K562 (cell line): ENCODE measurements around the gene PRM2. TPM values are rescaled to one million over a fixed set of nuclear protein-coding genes. Genes with fewer than 3 reads are reported as not detected.

ENCODE experiments used
- ATAC-seq: fragments of 200-7000 bp; cut with Tn5 transposase; 3 replicates; pipeline ENCODE4 v1.9.1; 2020; ENCODE audit warnings: moderate library complexity
- BruUV-seq: library from RNA; stranded (reverse); fragments of 400-500 nt; replicated peaks from 2 replicates; lab custom pipeline; 2021; lab: Mats Ljungman, UMichigan
- CTCF ChIA-PET: fragments of 300-600 bp; formaldehyde crosslinking; extraction: SDS; loops from one replicate; lab custom pipeline; 2021; ENCODE audit warnings: low intra/inter-chr PET ratio; lab: Yijun Ruan, JAX
- POLR2A ChIA-PET: fragments of 300-600, 350-650 bp; sonication (Branson Sonifier 250); formaldehyde crosslinking; extraction: SDS; loops from one replicate; lab custom pipeline; 2021; ENCODE audit warnings: antibody characterized with exemption, inconsistent platforms; lab: Yijun Ruan, JAX
- DNase-seq, 4 experiments: peaks; one replicate each; pipeline versions ENCODE4 v3.0.0 to v3.0.0-alpha.2; 2011 to 2018; ENCODE audit warnings: low spot score in 3 of 4, mixed read lengths in 3 of 4; ENCODE audit errors: extremely low read depth in 1 of 4
- FAIRE-seq: peaks from 2 replicates; lab custom pipeline; 2011; peaks lifted over from hg19 to GRCh38; lab: Jason Lieb, UNC
- H2AFZ ChIP-seq: 2 replicates; pipeline ENCODE4 v1.6.0; 2011; ENCODE audit warnings: low read depth, low read length, control low read depth, inconsistent platforms
- H3K27ac ChIP-seq: fragments of 200-600 bp; 3 replicates; pipeline ENCODE4 v1.8.0; 2011; ENCODE audit warnings: low read depth, mild to moderate bottlenecking, control low read depth, inconsistent platforms, low read length, moderate library complexity, mixed read lengths; ENCODE audit errors: extremely low read depth
- H3K27me3 ChIP-seq, 2 experiments: fragments of 300-600 bp in 1 of 2; 2 replicates in 1 of 2; 3 replicates in 1 of 2; pipeline versions ENCODE4 v1.6.0 to v1.8.0; 2011; ENCODE audit warnings: inconsistent platforms in 2 of 2, low read length in 2 of 2, mild to moderate bottlenecking in 1 of 2, mixed read lengths in 1 of 2, moderate library complexity in 1 of 2; ENCODE audit not compliant: control insufficient read depth in 2 of 2, insufficient read depth in 2 of 2
- H3K36me3 ChIP-seq: fragments of 300-600 bp; 3 replicates; pipeline ENCODE4 v1.8.0; 2011; ENCODE audit warnings: mild to moderate bottlenecking, low read length, inconsistent platforms; ENCODE audit not compliant: control insufficient read depth, insufficient read depth
- H3K4me1 ChIP-seq, 2 experiments: fragments of 200-600 bp in 1 of 2; replicated peaks in 1 of 2; 2 replicates in 1 of 2; 3 replicates in 1 of 2; pipeline versions ENCODE4 v1.5.1 to v1.8.0; 2011; ENCODE audit warnings: inconsistent platforms in 2 of 2, low read length in 2 of 2, mild to moderate bottlenecking in 1 of 2, mixed read lengths in 1 of 2, moderate library complexity in 1 of 2; ENCODE audit not compliant: control insufficient read depth in 2 of 2, insufficient read depth in 2 of 2
- H3K4me2 ChIP-seq: 2 replicates; pipeline ENCODE4 v1.6.1; 2011; ENCODE audit warnings: low read length, control low read depth, inconsistent platforms, mixed read lengths; ENCODE audit not compliant: insufficient read depth
- H3K4me3 ChIP-seq: fragments of 200-600 bp; sonication (generic), shearing (Covaris generic); 2 replicates; pipeline ENCODE4 v1.5.1; 2016; ENCODE audit warnings: control low read depth, inconsistent platforms
- H3K79me2 ChIP-seq: fragments of 200-600 bp; 3 replicates; pipeline ENCODE4 v1.8.0; 2011; ENCODE audit warnings: low read length, inconsistent platforms; ENCODE audit not compliant: control insufficient read depth, insufficient read depth
- H3K9ac ChIP-seq, 2 experiments: 2 replicates each; pipeline versions ENCODE4 v1.6.0 to v1.6.1; 2011; ENCODE audit warnings: low read depth in 2 of 2, low read length in 2 of 2, control low read depth in 1 of 2, inconsistent platforms in 1 of 2, mild to moderate bottlenecking in 1 of 2, mixed read lengths in 1 of 2; ENCODE audit not compliant: insufficient read depth in 1 of 2
- H3K9me1 ChIP-seq: one replicate; pipeline ENCODE4 v1.6.0; 2011; ENCODE audit warnings: inconsistent platforms, mild to moderate bottlenecking, low read length, moderate library complexity; ENCODE audit not compliant: control insufficient read depth, insufficient read depth
- H3K9me3 ChIP-seq: replicated peaks from 2 replicates; pipeline ENCODE4 v1.5.1; 2011; ENCODE audit warnings: low read depth, low read length, inconsistent platforms; ENCODE audit not compliant: control insufficient read depth, insufficient read depth
- H4K20me1 ChIP-seq: replicated peaks from 2 replicates; pipeline ENCODE4 v1.6.1; 2011; ENCODE audit warnings: low read length, inconsistent platforms, mixed read lengths; ENCODE audit not compliant: control insufficient read depth, insufficient read depth
- BCL6 ChIP-seq: fragments of 250-450 bp; sonication (Bioruptor Pico); IDR thresholded peaks from 2 replicates; pipeline ENCODE4 v1.4.0; 2020
- DIDO1 ChIP-seq: fragments of 450-650 bp; IDR thresholded peaks from 2 replicates; pipeline ENCODE4 v1.6.1; 2016; ENCODE audit warnings: low read depth, missing biosample characterization, missing genetic modification characterization
- MYNN ChIP-seq, 2 experiments: sonication (generic); formaldehyde crosslinking in 1 of 2; IDR thresholded peaks; 2 replicates each; pipeline versions ENCODE4 v1.5.0 to v1.6.1; 2016 to 2020; ENCODE audit warnings: antibody characterized with exemption in 1 of 2, missing genetic modification reagents in 1 of 2
- SOX6 ChIP-seq: fragments of 450-650 bp; IDR thresholded peaks from 2 replicates; pipeline ENCODE4 v1.6.1; 2014; ENCODE audit warnings: mild to moderate bottlenecking
- SPI1 ChIP-seq: IDR thresholded peaks from 2 replicates; pipeline ENCODE4 v1.6.1; 2011; ENCODE audit warnings: low read depth, low read length, control low read depth, borderline replicate concordance
- ZBTB8A ChIP-seq: fragments of 450-650 bp; IDR thresholded peaks from 2 replicates; pipeline ENCODE4 v1.6.1; 2018; ENCODE audit warnings: mild to moderate bottlenecking, moderate library complexity; ENCODE audit not compliant: partially characterized antibody
- ZNF212 ChIP-seq: fragments of 450-650 bp; formaldehyde crosslinking; IDR thresholded peaks from 2 replicates; pipeline ENCODE4 v1.4.0; 2020; ENCODE audit warnings: mild to moderate bottlenecking
- ZNF444 ChIP-seq: fragments of 250-450 bp; sonication (Bioruptor Pico); IDR thresholded peaks from 2 replicates; pipeline ENCODE4 v1.4.0; 2020; ENCODE audit warnings: mild to moderate bottlenecking, moderate library complexity
- ZNF57 ChIP-seq: fragments of 450-650 bp; formaldehyde crosslinking; IDR thresholded peaks from 2 replicates; pipeline ENCODE4 v1.4.0; 2020; ENCODE audit warnings: mild to moderate bottlenecking, moderate library complexity
- WGBS: fragments of 100-300 bp; shearing (Covaris generic); methylation state at CpG from one replicate; pipeline ENCODE4 v1.1.6; 2016; ENCODE audit warnings: low coverage, mixed read lengths; ENCODE audit not compliant: insufficient coverage; ENCODE audit errors: missing lambda C conversion rate; 5-methylcytosine and 5-hydroxymethylcytosine counted together
- in situ Hi-C: fragments of 300-500 bp; cut with MboI; formaldehyde crosslinking; loops from 4 replicates; pipeline ENCODE4 v1.15.0; 2018; ENCODE audit warnings: inconsistent platforms, mixed read lengths
- intact Hi-C: fragments of 100-400 bp; cut with micrococcal nuclease; formaldehyde crosslinking; loops from 2 replicates; pipeline ENCODE4 v1.14.2; 2022
- polyA plus RNA-seq, 8 experiments: library from polyadenylated mRNA; depleted of rRNA in 4 of 8; stranded (reverse) in 5 of 8; unstranded in 3 of 8; fragments of >200 nt; fragmentation: Nextera tagmentation in 2 of 8; fragmentation: Illumina TruSeq in 1 of 8; extraction: Ambion mirVana in 2 of 8; extraction: Trizol in 1 of 8; gene quantifications; 2 replicates each; pipeline versions ENCODE4 v1.2.1 to v1.2.3, GENCODE V29; 2011 to 2014; ENCODE audit warnings: inconsistent platforms in 1 of 8, missing spikeins in 1 of 8
- total RNA-seq, 7 experiments: library from RNA; depleted of rRNA in 6 of 7; stranded (reverse); fragments of >200 nt in 6 of 7; fragmentation: Illumina TruSeq in 2 of 7; extraction: Trizol in 2 of 7; gene quantifications; 2 replicates each; pipeline versions ENCODE4 v1.2.1 to v1.2.3, GENCODE V29; 2011 to 2021; ENCODE audit warnings: low replicate concordance in 1 of 7

PRM2 gene
- total and polyA plus RNA-seq, 9 of the 15 experiments (the other 6 are each of a cell fraction or from before 2014, with no cell fraction given), result not detected

DNA sequence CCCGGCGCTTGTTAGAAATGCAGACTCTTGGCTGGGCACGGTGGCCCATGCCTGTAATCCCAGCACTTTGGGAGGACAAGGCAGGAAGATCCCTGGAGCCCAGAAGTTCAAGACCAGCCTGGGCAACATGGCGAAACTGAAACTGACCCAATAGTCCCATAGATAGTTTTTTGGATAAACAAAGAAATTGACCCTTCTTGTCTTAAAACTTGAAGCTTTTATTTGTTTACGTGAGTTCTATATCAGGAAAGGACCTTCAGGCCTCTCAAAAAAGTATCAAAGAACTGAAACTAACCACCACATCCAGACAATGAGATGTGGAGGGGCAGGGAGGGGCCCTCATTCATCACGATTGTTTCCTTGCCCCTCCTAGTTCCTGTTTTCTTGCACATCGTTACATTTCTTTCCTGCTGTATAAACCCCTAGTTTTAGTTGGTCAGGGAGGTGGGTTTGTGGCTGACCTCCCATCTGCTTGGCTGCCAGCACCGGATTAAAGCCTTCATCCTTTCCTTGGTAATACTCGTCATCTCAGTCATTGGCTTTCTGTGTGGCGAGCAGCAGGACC lies 34.8 kb upstream of the PRM2 start:
- no peaks in the 10 kb centered on the region for H3K9me3 ChIP-seq
- 54% methylated on average over 10 of the region's 10 CpGs for WGBS
- peaks cover 11 to 25% of the 10 kb centered on the region in 2 experiments; a peak in 3 of 5 replicates for H3K4me1 ChIP-seq
- H3K4me2 ChIP-seq, result no peak overlapping the region; the same call in 1 of the 2 replicates
- no peaks in the 10 kb centered on the region for H3K36me3 ChIP-seq
- H2AFZ ChIP-seq, result peak overlapping the region; percentile 72
- in situ Hi-C loops (no loop called here), intact Hi-C loops (no loop called here)
- no peak overlapping the region for H3K9ac ChIP-seq
- no peak for ATAC-seq
- peaks cover 0 to 6% of the 10 kb centered on the region in 2 experiments; a peak in 2 of 5 replicates for H3K27me3 ChIP-seq
- no peaks in the 10 kb centered on the region for H3K79me2 ChIP-seq
- no peak overlapping the region for H3K27ac ChIP-seq
- peak; percentile 15 for FAIRE-seq
- no peak overlapping the region for H3K4me3 ChIP-seq
- no TSS peak for BruUV-seq
- no peak for TF ChIP-seq ZNF57 (CRISPR knock-in tag)
- TF ChIP-seq ZNF444 (CRISPR knock-in tag), result no peak
- TF ChIP-seq SPI1, result peak; percentile 52; the same call in 1 of the 2 replicates
- TF ChIP-seq ZNF212, result no peak
- TF ChIP-seq DIDO1 (tag), result no peak
- TF ChIP-seq ZBTB8A, result no peak
- peak; percentile 58; the same call in 1 of the 2 replicates for TF ChIP-seq SOX6
- TF ChIP-seq MYNN (IDR thresholded peaks at IDR 0.05), result no peak
- no peak for TF ChIP-seq MYNN (CRISPR knock-in tag; IDR thresholded peaks at IDR 0.05)
- TF ChIP-seq BCL6 (CRISPR knock-in tag), result no peak
- ChIA-PET CTCF (no interaction called here), POLR2A (no interaction called here)
- H3K9me1 ChIP-seq, result no peaks in the 10 kb centered on the region
- DNase-seq, result no peak
- H4K20me1 ChIP-seq, result no peaks in the 10 kb centered on the region
